H9 (cell line): ENCODE results near the gene CPA4. TPM values are rescaled to one million over a fixed set of nuclear protein-coding genes. Genes with fewer than 3 reads are reported as not detected.
A peak's percentile ranks its signal among the peaks of the same experiment; 100 is the strongest.

Experiments
- DNase-seq: peaks from one replicate; pipeline ENCODE4 v3.0.0-alpha.2; 2017
- H2AFZ ChIP-seq: one replicate; pipeline ENCODE4 v1.6.1; 2013; ENCODE audit warnings: mild to moderate bottlenecking, low read length, control low read depth, moderate library complexity
- H2AK5ac ChIP-seq: 2 replicates; pipeline ENCODE4 v1.6.1; 2013; ENCODE audit warnings: low read length, control low read depth, mixed read lengths; ENCODE audit not compliant: insufficient read length
- H2BK120ac ChIP-seq: one replicate; pipeline ENCODE4 v1.6.1; 2013; ENCODE audit warnings: low read depth, mild to moderate bottlenecking, low read length, control low read depth, inconsistent platforms; ENCODE audit not compliant: poor library complexity, severe bottlenecking
- H2BK12ac ChIP-seq: 2 replicates; pipeline ENCODE4 v1.6.1; 2013; ENCODE audit warnings: low read length, control low read depth, mixed read lengths, low read depth; ENCODE audit not compliant: insufficient read length
- H2BK15ac ChIP-seq: 2 replicates; pipeline ENCODE4 v1.6.1; 2013; ENCODE audit warnings: low read depth, low read length, control low read depth
- H2BK20ac ChIP-seq: one replicate; pipeline ENCODE4 v1.6.1; 2013; ENCODE audit warnings: low read depth, mild to moderate bottlenecking, low read length, control low read depth, inconsistent platforms; ENCODE audit not compliant: poor library complexity, severe bottlenecking
- H2BK5ac ChIP-seq: 2 replicates; pipeline ENCODE4 v1.6.1; 2013; ENCODE audit warnings: low read length, control low read depth, mixed read lengths; ENCODE audit not compliant: insufficient read length
- H3K14ac ChIP-seq: 2 replicates; pipeline ENCODE4 v1.6.1; 2013; ENCODE audit warnings: low read length, control low read depth; ENCODE audit not compliant: insufficient read depth
- H3K18ac ChIP-seq: 2 replicates; pipeline ENCODE4 v1.6.1; 2013; ENCODE audit warnings: low read depth, mild to moderate bottlenecking, mixed read lengths, low read length, control low read depth; ENCODE audit not compliant: insufficient read length
- H3K23ac ChIP-seq: 2 replicates; pipeline ENCODE4 v1.6.1; 2013; ENCODE audit warnings: low read length, control low read depth, mixed read lengths, low read depth; ENCODE audit not compliant: insufficient read length
- H3K23me2 ChIP-seq: 2 replicates; pipeline ENCODE4 v1.6.1; 2013; ENCODE audit warnings: low read depth, mild to moderate bottlenecking, mixed read lengths, low read length, control low read depth; ENCODE audit not compliant: insufficient read length, poor library complexity, severe bottlenecking
- H3K27ac ChIP-seq: 2 replicates; pipeline ENCODE4 v1.5.1; 2013; ENCODE audit warnings: low read length, control low read depth, mixed read lengths, low read depth; ENCODE audit not compliant: insufficient read length
- H3K27me3 ChIP-seq: 2 replicates; pipeline ENCODE4 v1.6.1; 2013; ENCODE audit warnings: low read length, control low read depth, inconsistent platforms; ENCODE audit not compliant: insufficient read depth
- H3K4ac ChIP-seq: 2 replicates; pipeline ENCODE4 v1.6.1; 2013; ENCODE audit warnings: low read depth, mild to moderate bottlenecking, control low read depth, inconsistent platforms, low read length, moderate library complexity
- H3K4me1 ChIP-seq: 2 replicates; pipeline ENCODE4 v1.6.1; 2013; ENCODE audit warnings: low read length, control low read depth, inconsistent platforms; ENCODE audit not compliant: insufficient read depth
- H3K4me2 ChIP-seq: 2 replicates; pipeline ENCODE4 v1.6.1; 2013; ENCODE audit warnings: low read length, control low read depth, mixed read lengths; ENCODE audit not compliant: insufficient read length, insufficient read depth
- H3K56ac ChIP-seq: 2 replicates; pipeline ENCODE4 v1.6.1; 2013; ENCODE audit warnings: low read depth, mild to moderate bottlenecking, mixed read lengths, low read length, control low read depth; ENCODE audit not compliant: insufficient read length
- H3K79me1 ChIP-seq: 2 replicates; pipeline ENCODE4 v1.6.1; 2013; ENCODE audit warnings: low read depth, mild to moderate bottlenecking, moderate library complexity, low read length, control low read depth, inconsistent platforms; ENCODE audit not compliant: insufficient read depth, poor library complexity, severe bottlenecking
- H3K79me2 ChIP-seq: 2 replicates; pipeline ENCODE4 v1.6.1; 2013; ENCODE audit warnings: low read length, control low read depth, inconsistent platforms; ENCODE audit not compliant: insufficient read depth
- H3K9ac ChIP-seq: 2 replicates; pipeline ENCODE4 v1.6.1; 2013; ENCODE audit warnings: low read length, control low read depth, mixed read lengths; ENCODE audit not compliant: insufficient read length; ENCODE audit errors: extremely low read depth
- H3K9me3 ChIP-seq: one replicate; pipeline ENCODE4 v1.6.1; 2013; ENCODE audit warnings: low read depth, low read length, inconsistent platforms; ENCODE audit not compliant: control insufficient read depth
- H3T11ph ChIP-seq: one replicate; pipeline ENCODE4 v1.6.1; 2013; ENCODE audit warnings: mild to moderate bottlenecking, low read length, control low read depth, inconsistent platforms
- H4K20me1 ChIP-seq: one replicate; pipeline ENCODE4 v1.6.1; 2013; ENCODE audit not compliant: control insufficient read depth, insufficient read length, insufficient read depth
- H4K5ac ChIP-seq: 2 replicates; pipeline ENCODE4 v1.6.1; 2013; ENCODE audit warnings: low read depth, mild to moderate bottlenecking, mixed read lengths, low read length, control low read depth; ENCODE audit not compliant: insufficient read length
- H4K8ac ChIP-seq: replicated peaks from 2 replicates; pipeline ENCODE4 v1.6.1; 2013; ENCODE audit warnings: low read length, control low read depth, mixed read lengths, low read depth; ENCODE audit not compliant: insufficient read length
- H4K91ac ChIP-seq: 2 replicates; pipeline ENCODE4 v1.6.1; 2013; ENCODE audit warnings: low read depth, mild to moderate bottlenecking, moderate library complexity, mixed read lengths, low read length, control low read depth; ENCODE audit not compliant: insufficient read length
- H3K27ac Mint-ChIP-seq, 3 experiments: 2 replicates in 2 of 3; 3 replicates in 1 of 3; pipeline ENCODE4 v1.8.0; 2020 to 2021; ENCODE audit warnings: mixed read lengths in 3 of 3, mild to moderate bottlenecking in 1 of 3, moderate library complexity in 1 of 3
- H3K27me3 Mint-ChIP-seq: 2 replicates; pipeline ENCODE4 v1.8.0; 2021; ENCODE audit warnings: low read depth, mild to moderate bottlenecking, moderate library complexity, mixed read lengths
- H3K36me3 Mint-ChIP-seq, 3 experiments: 2 replicates in 2 of 3; 3 replicates in 1 of 3; pipeline ENCODE4 v1.8.0; 2020 to 2021; ENCODE audit warnings: low read depth in 3 of 3, mixed read lengths in 3 of 3; ENCODE audit not compliant: insufficient read depth in 1 of 3
- H3K4me1 Mint-ChIP-seq, 2 experiments: 2 replicates each; pipeline ENCODE4 v1.8.0; 2020; ENCODE audit warnings: mixed read lengths in 2 of 2
- H3K4me3 Mint-ChIP-seq, 2 experiments: 2 replicates in 1 of 2; 3 replicates in 1 of 2; pipeline ENCODE4 v1.8.0; 2020 to 2021; ENCODE audit warnings: mild to moderate bottlenecking in 2 of 2, mixed read lengths in 2 of 2, moderate library complexity in 1 of 2
- H3K9me3 Mint-ChIP-seq, 2 experiments: 2 replicates in 1 of 2; 3 replicates in 1 of 2; pipeline ENCODE4 v1.8.0; 2020; ENCODE audit warnings: mild to moderate bottlenecking in 2 of 2, mixed read lengths in 2 of 2, moderate library complexity in 1 of 2
- CTCF ChIP-seq: fragments of 200-600 bp; sonication (generic); conservative IDR thresholded peaks from 3 replicates; pipeline ENCODE4 v1.8.0; 2021; ENCODE audit warnings: antibody characterized with exemption, mild to moderate bottlenecking
- WGBS: extraction: QIAGEN DNeasy Blood & Tissue Kit; methylation state at CpG from one replicate; pipeline ENCODE4 v1.1.7; 2013; ENCODE audit warnings: missing lambda C conversion rate, low lambda C conversion rate, mixed read lengths; ENCODE audit not compliant: insufficient read length; ENCODE audit errors: extremely low coverage; 5-methylcytosine and 5-hydroxymethylcytosine counted together
- total RNA-seq: library from RNA; stranded (reverse); gene quantifications from 2 replicates; pipeline ENCODE4 v1.2.1, GENCODE V29; 2021

Gene CPA4
- total RNA-seq, 1 experiment from 2014 or later: not detected

- H3K9me3 ChIP-seq: no peaks in the 10 kb centered on the region
- Mint-ChIP-seq H3K9me3 (no peaks in the 10 kb centered on the region; a peak in 1 of 5 replicates), H3K36me3 (no peaks in the 10 kb centered on the region), H3K4me3 (no peak overlapping the region), H3K4me1 (peaks cover 15 to 21% of the 10 kb centered on the region in 2 experiments), H3K27me3 (no peaks in the 10 kb centered on the region; the same call in 1 of the 2 replicates), H3K27ac (no peak overlapping the region)
- no peaks in the 10 kb centered on the region; the same call in 1 of the 2 replicates for H3K4me1 ChIP-seq
- H4K8ac ChIP-seq: no peak overlapping the region
- no peak overlapping the region for H3K56ac ChIP-seq
- H2BK120ac ChIP-seq: no peak overlapping the region
- no peaks in the 10 kb centered on the region for H4K20me1 ChIP-seq
- H3K23me2 ChIP-seq: no peaks in the 10 kb centered on the region
- no peak for DNase-seq
- no peaks in the 10 kb centered on the region for H3K79me1 ChIP-seq
- H3K27ac ChIP-seq: no peak overlapping the region
- no peak overlapping the region for H3T11ph ChIP-seq
- no peak overlapping the region for H4K5ac ChIP-seq
- no peak overlapping the region for H3K14ac ChIP-seq
- H3K4ac ChIP-seq: no peak overlapping the region
- no peaks in the 10 kb centered on the region for H3K27me3 ChIP-seq
- no peak overlapping the region for H4K91ac ChIP-seq
- WGBS: no CpG with 5 or more reads among the region's 6 CpGs
- no peak overlapping the region for H3K23ac ChIP-seq
- H3K9ac ChIP-seq: no peak overlapping the region
- no peak for TF ChIP-seq CTCF
- H2AK5ac ChIP-seq: no peak overlapping the region
- H2BK12ac ChIP-seq: no peak overlapping the region
- H3K18ac ChIP-seq: peak overlapping the region; percentile 30
- no peak overlapping the region for H2BK5ac ChIP-seq
- no peak overlapping the region for H2AFZ ChIP-seq
- no peak overlapping the region for H3K4me2 ChIP-seq
- no peaks in the 10 kb centered on the region for H3K79me2 ChIP-seq
- H2BK15ac ChIP-seq: no peak overlapping the region
- H2BK20ac ChIP-seq: no peak overlapping the region
Observed at GRCh38 chr7:130366564-130366963, 73.6 kb downstream of the CPA4 start.
